ENCODE results near the gene CAT.

Gene CAT

GRCh38 chr11:34483106-34483874 is 44.6 kb downstream of the CAT start:
- no peaks in the 10 kb centered on the region for H3K9me3 Mint-ChIP-seq
- no peaks in the 10 kb centered on the region for H3K36me3 Mint-ChIP-seq
- ATAC-seq (ENCODE audit: low read depth): no peak
- no peak overlapping the region for H3K4me3 Mint-ChIP-seq
- DNase-seq (ENCODE audit: low spot score in 2 of 2): no peak
- no peaks in the 10 kb centered on the region for H3K4me1 Mint-ChIP-seq
- H3K27ac Mint-ChIP-seq: no peak overlapping the region
- H3K27me3 Mint-ChIP-seq: peaks cover 9% of the 10 kb centered on the region

GRCh38 chr11:34487430-34487829 is 48.7 kb downstream of the CAT start:
- Mint-ChIP-seq H3K27me3 (peaks cover 11% of the 10 kb centered on the region), H3K4me3 (no peak overlapping the region), H3K9me3 (no peaks in the 10 kb centered on the region), H3K36me3 (no peaks in the 10 kb centered on the region), H3K27ac (no peak overlapping the region), H3K4me1 (no peaks in the 10 kb centered on the region)
- ATAC-seq (ENCODE audit: low read depth): no peak
- no peak for DNase-seq (ENCODE audit: low spot score in 2 of 2)

- H3K4me1 Mint-ChIP-seq: no peaks in the 10 kb centered on the region
- H3K27me3 Mint-ChIP-seq: peaks cover 9% of the 10 kb centered on the region
- H3K9me3 Mint-ChIP-seq: no peaks in the 10 kb centered on the region
- no peaks in the 10 kb centered on the region for H3K36me3 Mint-ChIP-seq
- H3K4me3 Mint-ChIP-seq: no peak overlapping the region
- no peak for DNase-seq (ENCODE audit: low spot score in 2 of 2)
- no peak overlapping the region for H3K27ac Mint-ChIP-seq
- no peak for ATAC-seq (ENCODE audit: low read depth)
Observed at GRCh38 chr11:34488855-34489557, 50.3 kb downstream of the CAT start.

GRCh38 chr11:34490304-34490703 is 51.6 kb downstream of the CAT start:
- H3K4me1 Mint-ChIP-seq: no peaks in the 10 kb centered on the region
- H3K27ac Mint-ChIP-seq: no peak overlapping the region
- no peak overlapping the region for H3K4me3 Mint-ChIP-seq
- peaks cover 13% of the 10 kb centered on the region for H3K27me3 Mint-ChIP-seq
- no peak for ATAC-seq (ENCODE audit: low read depth)
- DNase-seq (ENCODE audit: low spot score in 2 of 2): no peak
- H3K36me3 Mint-ChIP-seq: no peaks in the 10 kb centered on the region
- no peaks in the 10 kb centered on the region for H3K9me3 Mint-ChIP-seq

- Mint-ChIP-seq H3K9me3 (no peaks in the 10 kb centered on the region), H3K27me3 (peaks cover 14% of the 10 kb centered on the region), H3K4me3 (no peak overlapping the region), H3K27ac (no peak overlapping the region), H3K4me1 (no peaks in the 10 kb centered on the region), H3K36me3 (peaks cover 2% of the 10 kb centered on the region)
- ATAC-seq (ENCODE audit: low read depth) (no peak), DNase-seq (ENCODE audit: low spot score in 2 of 2) (peak; percentile 32)
Observed at GRCh38 chr11:34492806-34493414, 54.2 kb downstream of the CAT start.

DNA sequence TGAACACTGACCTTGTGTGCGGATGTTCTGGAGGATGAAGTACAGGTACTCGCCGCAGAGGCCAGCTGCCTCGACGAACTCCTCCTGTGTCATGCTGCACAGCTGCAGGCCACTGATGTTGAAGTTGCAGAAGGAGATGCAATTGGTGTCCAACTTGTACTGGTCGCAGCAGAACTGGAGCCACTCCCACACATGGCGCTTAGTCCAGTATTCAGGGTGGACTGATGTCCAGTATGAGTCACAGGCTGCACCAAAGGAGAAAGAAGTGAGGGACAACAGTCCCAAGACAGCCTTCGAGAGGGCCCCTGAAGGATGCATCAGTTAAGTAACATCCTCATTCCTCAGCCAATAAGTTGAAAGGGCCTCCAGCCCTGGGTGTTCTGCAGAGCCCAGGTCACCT is 54.7 kb downstream of the CAT start:
- Mint-ChIP-seq H3K4me3 (no peak overlapping the region), H3K27me3 (peaks cover 12% of the 10 kb centered on the region), H3K4me1 (no peaks in the 10 kb centered on the region), H3K27ac (no peak overlapping the region), H3K36me3 (peaks cover 2% of the 10 kb centered on the region), H3K9me3 (no peaks in the 10 kb centered on the region)
- ATAC-seq (ENCODE audit: low read depth): no peak
- DNase-seq (ENCODE audit: low spot score in 2 of 2): no peak

- no peak for ATAC-seq (ENCODE audit: low read depth)
- Mint-ChIP-seq H3K27ac (no peak overlapping the region), H3K4me1 (no peaks in the 10 kb centered on the region), H3K9me3 (no peaks in the 10 kb centered on the region), H3K36me3 (peaks cover 2% of the 10 kb centered on the region), H3K27me3 (peaks cover 11% of the 10 kb centered on the region), H3K4me3 (no peak overlapping the region)
- DNase-seq (ENCODE audit: low spot score in 2 of 2): no peak
Observed at GRCh38 chr11:34493926-34494595, 55.3 kb downstream of the CAT start.

DNA sequence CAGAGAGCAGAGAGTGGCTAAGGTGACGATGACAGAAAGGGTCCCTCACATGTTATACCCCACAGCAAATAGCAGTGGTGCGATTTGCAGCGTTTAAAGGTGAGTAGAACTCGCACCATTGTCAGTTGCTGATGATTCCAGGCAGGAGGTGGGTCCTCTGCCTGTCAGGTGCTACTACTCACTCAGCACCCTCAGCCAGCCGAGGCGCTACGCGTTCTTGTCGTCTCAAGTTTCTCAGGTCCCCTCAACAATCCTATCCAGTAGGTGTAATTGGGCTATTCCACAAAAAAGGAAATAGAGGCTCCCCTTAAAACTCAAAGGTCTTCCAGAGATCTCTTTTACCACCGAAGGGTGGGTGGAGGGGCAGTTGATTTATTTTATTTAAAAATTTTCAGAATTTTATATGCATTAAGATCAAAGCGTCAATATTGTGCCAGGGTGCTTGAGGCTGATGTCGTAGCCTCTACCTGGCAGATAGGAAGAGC is 56.5 kb downstream of the CAT start:
- Mint-ChIP-seq H3K27ac (no peak overlapping the region), H3K36me3 (peaks cover 2% of the 10 kb centered on the region), H3K9me3 (no peaks in the 10 kb centered on the region), H3K4me1 (no peaks in the 10 kb centered on the region), H3K4me3 (no peak overlapping the region), H3K27me3 (peaks cover 11% of the 10 kb centered on the region)
- ATAC-seq (ENCODE audit: low read depth) (no peak), DNase-seq (ENCODE audit: low spot score in 2 of 2) (no peak)

- ATAC-seq (ENCODE audit: low read depth): no peak
- H3K4me3 Mint-ChIP-seq: no peak overlapping the region
- no peak for DNase-seq (ENCODE audit: low spot score in 2 of 2)
- H3K27me3 Mint-ChIP-seq: peaks cover 11% of the 10 kb centered on the region
- no peaks in the 10 kb centered on the region for H3K9me3 Mint-ChIP-seq
- peaks cover 2% of the 10 kb centered on the region for H3K36me3 Mint-ChIP-seq
- H3K4me1 Mint-ChIP-seq: no peaks in the 10 kb centered on the region
- no peak overlapping the region for H3K27ac Mint-ChIP-seq
Observed at GRCh38 chr11:34495724-34496377, 57.1 kb downstream of the CAT start.

DNA sequence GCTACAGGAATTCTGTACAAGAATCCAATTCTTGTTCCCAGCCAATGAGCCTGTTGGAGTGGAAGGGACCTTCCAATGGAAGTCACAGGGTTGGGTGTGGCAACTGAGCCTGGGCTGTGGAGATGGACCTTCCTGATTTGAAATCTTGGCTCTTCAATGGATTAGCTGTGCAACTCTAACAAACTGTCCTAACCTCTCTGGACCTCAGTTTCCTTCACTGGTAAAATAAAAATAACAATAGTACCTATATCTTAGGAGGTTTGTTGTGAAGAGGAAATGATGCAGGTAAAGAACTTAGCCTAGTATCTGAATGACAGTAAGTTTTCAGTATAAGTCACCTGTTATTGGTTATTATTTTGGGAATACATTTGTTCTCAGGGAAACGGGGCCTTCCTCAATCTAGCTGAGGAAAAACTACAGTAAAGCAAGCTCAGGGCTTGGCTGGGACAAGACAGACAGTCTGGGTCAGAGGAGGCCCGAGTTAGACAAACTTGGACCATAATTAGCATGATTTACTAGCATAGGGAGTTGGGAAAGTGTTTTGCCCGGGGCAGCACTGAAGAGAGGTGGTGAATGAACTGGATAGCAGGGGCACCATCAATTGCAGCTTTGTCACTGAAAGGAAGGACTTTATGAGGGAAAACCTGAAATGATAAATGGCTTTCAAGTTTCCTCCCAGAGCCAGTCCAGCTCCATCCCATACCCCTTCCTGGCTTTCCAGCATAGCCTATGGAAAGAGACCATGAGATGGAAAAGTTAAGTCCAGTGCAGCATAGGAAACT is 61.2 kb downstream of the CAT start:
- Mint-ChIP-seq H3K27ac (no peak overlapping the region), H3K4me3 (no peak overlapping the region), H3K36me3 (peaks cover 2% of the 10 kb centered on the region), H3K9me3 (no peaks in the 10 kb centered on the region), H3K4me1 (peaks cover 2% of the 10 kb centered on the region), H3K27me3 (peaks cover 9% of the 10 kb centered on the region)
- ATAC-seq (ENCODE audit: low read depth): no peak
- DNase-seq (ENCODE audit: low spot score in 2 of 2): no peak

GRCh38 chr11:34501500-34501899 is 62.8 kb downstream of the CAT start:
- no peaks in the 10 kb centered on the region for H3K9me3 Mint-ChIP-seq
- no peak overlapping the region for H3K27ac Mint-ChIP-seq
- no peaks in the 10 kb centered on the region for H3K36me3 Mint-ChIP-seq
- DNase-seq (ENCODE audit: low spot score in 2 of 2): no peak
- ATAC-seq (ENCODE audit: low read depth): no peak
- peaks cover 2% of the 10 kb centered on the region for H3K4me1 Mint-ChIP-seq
- peaks cover 5% of the 10 kb centered on the region for H3K27me3 Mint-ChIP-seq
- no peak overlapping the region for H3K4me3 Mint-ChIP-seq

DNA sequence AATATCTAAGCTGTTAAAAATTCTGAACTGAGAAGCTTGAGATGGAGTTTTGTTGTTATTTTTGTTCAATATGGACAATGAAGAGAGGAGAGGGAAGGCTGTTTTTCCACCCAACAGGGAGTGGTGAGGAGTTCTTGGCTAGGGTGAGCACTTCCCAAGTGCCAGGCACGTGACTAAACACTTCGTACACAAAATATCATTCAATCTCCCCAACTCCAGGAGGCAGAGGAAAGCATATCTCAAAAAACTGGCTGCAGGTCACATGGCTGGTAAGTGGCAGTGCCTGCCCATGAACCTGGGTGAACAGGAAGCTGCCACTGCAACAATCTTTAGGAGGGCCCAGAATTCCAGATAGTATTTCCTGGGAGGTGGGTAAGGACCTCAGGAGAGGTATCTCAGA is 63.2 kb downstream of the CAT start:
- no peak for DNase-seq (ENCODE audit: low spot score in 2 of 2)
- Mint-ChIP-seq H3K27me3 (peaks cover 4% of the 10 kb centered on the region), H3K36me3 (no peaks in the 10 kb centered on the region), H3K27ac (no peak overlapping the region), H3K4me3 (no peak overlapping the region), H3K9me3 (no peaks in the 10 kb centered on the region), H3K4me1 (peaks cover 2% of the 10 kb centered on the region)
- no peak for ATAC-seq (ENCODE audit: low read depth)

- no peaks in the 10 kb centered on the region for H3K9me3 Mint-ChIP-seq
- ATAC-seq (ENCODE audit: low read depth): no peak
- no peak overlapping the region for H3K27ac Mint-ChIP-seq
- no peak overlapping the region for H3K4me3 Mint-ChIP-seq
- peaks cover 4% of the 10 kb centered on the region for H3K27me3 Mint-ChIP-seq
- H3K4me1 Mint-ChIP-seq: peaks cover 2% of the 10 kb centered on the region
- H3K36me3 Mint-ChIP-seq: no peaks in the 10 kb centered on the region
- no peak for DNase-seq (ENCODE audit: low spot score in 2 of 2)
Observed at GRCh38 chr11:34502949-34503348, 64.2 kb downstream of the CAT start.
